ENCODE data around the gene DNAH10.
A peak's percentile ranks its signal among the peaks of the same experiment; 100 is the strongest.
"Not testable (repeated sequence)": the region's sequence is repeated elsewhere in the genome, so short reads cannot be mapped to it uniquely, and the experiment has no call there.

The DNAH10 gene

GRCh38 chr12:123908884-123909725 lies 147.0 kb downstream of the DNAH10 start:
- Mint-ChIP-seq H3K36me3 (no peaks in the 10 kb centered on the region), H3K9me3 (no peaks in the 10 kb centered on the region), H3K27me3 (no peaks in the 10 kb centered on the region), H3K4me1 (peaks cover 11% of the 10 kb centered on the region), H3K27ac (no peak overlapping the region), H3K4me3 (no peak overlapping the region)

GRCh38 chr12:123910057-123910456 lies 148.0 kb downstream of the DNAH10 start:
- Mint-ChIP-seq H3K27ac (no peak overlapping the region), H3K4me3 (no peak overlapping the region), H3K9me3 (no peaks in the 10 kb centered on the region), H3K4me1 (peaks cover 11% of the 10 kb centered on the region), H3K36me3 (no peaks in the 10 kb centered on the region), H3K27me3 (no peaks in the 10 kb centered on the region)

DNA sequence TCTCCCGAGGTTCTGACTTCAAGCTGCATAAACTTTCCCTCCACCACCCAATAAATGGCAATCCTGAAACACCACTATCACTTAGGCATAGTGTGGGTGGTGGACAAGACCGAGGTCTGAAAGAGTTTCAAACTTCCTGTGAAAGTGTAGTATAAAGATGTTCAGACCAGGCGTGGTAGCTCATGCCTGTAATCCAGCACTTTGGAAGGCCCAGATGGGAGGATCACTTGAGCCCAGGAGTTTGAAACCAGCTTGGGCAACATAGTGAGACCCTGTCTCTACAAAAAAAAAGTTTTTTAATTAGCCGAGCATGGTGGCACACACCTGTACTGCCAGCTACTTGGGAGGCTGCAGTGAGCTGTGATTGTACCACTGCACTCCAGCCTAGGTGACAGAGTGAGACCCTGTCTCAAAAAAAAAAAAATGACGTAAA lies 148.7 kb downstream of the DNAH10 start:
- Mint-ChIP-seq H3K27ac (peak overlapping the region; percentile 11), H3K4me3 (no peak overlapping the region), H3K36me3 (no peaks in the 10 kb centered on the region), H3K4me1 (peaks cover 4% of the 10 kb centered on the region), H3K27me3 (no peaks in the 10 kb centered on the region), H3K9me3 (no peaks in the 10 kb centered on the region)

DNA sequence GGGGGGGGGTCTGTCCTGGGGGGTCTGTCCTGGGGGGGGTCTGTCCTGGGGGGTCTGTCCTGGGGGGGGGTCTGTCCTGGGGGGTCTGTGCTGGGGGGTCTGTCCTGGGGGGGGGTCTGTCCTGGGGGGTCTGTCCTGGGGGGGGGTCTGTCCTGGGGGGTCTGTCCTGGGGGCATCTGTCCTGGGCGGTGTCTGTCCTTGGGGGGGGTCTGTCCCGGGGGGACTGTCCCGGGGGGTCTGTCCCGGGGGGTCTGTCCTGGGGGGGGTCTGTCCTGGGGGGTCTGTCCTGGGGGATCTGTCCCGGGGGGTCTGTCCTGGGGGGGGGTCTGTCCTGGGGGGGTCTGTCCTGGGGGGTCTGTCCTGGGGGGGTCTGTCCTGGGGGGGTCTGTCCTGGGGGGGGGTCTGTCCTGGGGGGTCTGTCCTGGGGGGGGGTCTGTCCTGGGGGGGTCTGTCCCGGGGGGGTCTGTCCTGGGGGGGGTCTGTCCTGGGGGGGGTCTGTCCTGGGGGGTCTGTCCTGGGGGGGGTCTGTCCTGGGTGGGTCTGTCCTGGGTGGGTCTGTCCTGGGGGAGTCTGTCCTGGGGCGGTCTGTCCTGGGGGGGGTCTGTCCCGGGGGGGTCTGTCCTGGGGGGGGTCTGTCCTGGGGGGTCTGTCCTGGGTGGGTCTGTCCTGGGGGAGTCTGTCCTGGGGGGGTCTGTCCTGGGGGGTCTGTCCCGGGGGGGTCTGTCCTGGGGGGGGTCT lies 149.7 kb downstream of the DNAH10 start:
- peaks cover 12% of the 10 kb centered on the region for H3K4me1 Mint-ChIP-seq
- not testable (repeated sequence) for H3K36me3 Mint-ChIP-seq, H3K27me3 Mint-ChIP-seq, H3K27ac Mint-ChIP-seq, H3K4me3 Mint-ChIP-seq, H3K9me3 Mint-ChIP-seq

- Mint-ChIP-seq H3K27ac (peak overlapping the region; percentile 17), H3K4me3 (no peak overlapping the region), H3K36me3 (no peaks in the 10 kb centered on the region), H3K9me3 (no peaks in the 10 kb centered on the region), H3K4me1 (peaks cover 15% of the 10 kb centered on the region), H3K27me3 (no peaks in the 10 kb centered on the region)
Measured at GRCh38 chr12:123912415-123913380, 150.6 kb downstream of the DNAH10 start.

DNA sequence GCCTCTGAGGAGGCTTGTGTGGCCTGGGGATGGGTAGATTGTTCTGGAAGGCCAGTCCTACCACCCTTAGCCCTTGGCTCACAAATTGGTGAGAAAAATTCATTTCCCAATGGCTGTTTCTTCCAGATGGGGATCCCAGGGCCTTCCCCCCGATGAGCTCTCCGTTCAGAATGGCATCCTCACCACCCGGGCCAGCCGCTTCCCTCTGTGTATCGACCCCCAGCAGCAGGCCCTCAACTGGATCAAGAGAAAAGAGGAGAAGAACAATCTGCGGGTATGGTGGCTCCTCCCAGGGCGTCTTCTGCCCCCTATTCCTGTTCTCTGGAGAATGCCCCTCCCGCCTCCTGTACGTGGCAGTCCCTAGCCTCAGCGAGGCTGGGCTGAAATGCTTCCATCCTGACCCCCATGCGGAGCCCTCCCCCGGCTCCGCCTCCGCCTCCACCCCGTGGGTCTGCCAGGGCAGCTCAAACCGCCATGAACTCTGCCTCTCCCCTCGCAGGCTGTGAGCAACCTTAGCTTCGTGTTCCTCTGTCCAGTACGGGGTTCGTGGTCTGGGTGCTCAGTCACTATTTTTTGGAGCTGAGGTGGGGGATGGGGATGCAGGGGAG lies 152.7 kb downstream of the DNAH10 start:
- H3K27me3 Mint-ChIP-seq: no peaks in the 10 kb centered on the region
- H3K36me3 Mint-ChIP-seq: no peaks in the 10 kb centered on the region
- no peaks in the 10 kb centered on the region for H3K9me3 Mint-ChIP-seq
- H3K4me3 Mint-ChIP-seq: no peak overlapping the region
- H3K27ac Mint-ChIP-seq: no peak overlapping the region
- peaks cover 15% of the 10 kb centered on the region for H3K4me1 Mint-ChIP-seq

DNA sequence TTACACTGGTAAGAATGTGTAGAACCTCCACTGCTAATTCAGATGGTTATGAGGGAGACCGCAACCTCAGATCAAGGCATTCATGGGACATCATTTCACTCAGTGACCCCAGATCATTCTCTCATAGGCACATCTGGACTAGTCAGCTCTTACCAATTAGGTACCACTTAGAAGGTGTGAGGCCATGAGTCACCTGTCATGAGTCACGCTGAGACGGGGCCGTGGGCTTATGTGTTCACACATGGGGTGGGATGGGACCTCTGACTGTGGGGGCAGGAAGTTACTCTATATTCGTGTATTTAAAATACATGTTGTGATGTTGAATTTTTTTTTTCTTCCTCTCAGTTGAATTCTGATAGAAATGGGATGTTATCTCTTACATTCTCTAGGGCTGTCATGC lies 154.6 kb downstream of the DNAH10 start:
- Mint-ChIP-seq H3K27me3 (no peaks in the 10 kb centered on the region), H3K4me1 (peaks cover 19% of the 10 kb centered on the region), H3K9me3 (no peaks in the 10 kb centered on the region), H3K36me3 (no peaks in the 10 kb centered on the region), H3K4me3 (no peak overlapping the region), H3K27ac (no peak overlapping the region)

DNA sequence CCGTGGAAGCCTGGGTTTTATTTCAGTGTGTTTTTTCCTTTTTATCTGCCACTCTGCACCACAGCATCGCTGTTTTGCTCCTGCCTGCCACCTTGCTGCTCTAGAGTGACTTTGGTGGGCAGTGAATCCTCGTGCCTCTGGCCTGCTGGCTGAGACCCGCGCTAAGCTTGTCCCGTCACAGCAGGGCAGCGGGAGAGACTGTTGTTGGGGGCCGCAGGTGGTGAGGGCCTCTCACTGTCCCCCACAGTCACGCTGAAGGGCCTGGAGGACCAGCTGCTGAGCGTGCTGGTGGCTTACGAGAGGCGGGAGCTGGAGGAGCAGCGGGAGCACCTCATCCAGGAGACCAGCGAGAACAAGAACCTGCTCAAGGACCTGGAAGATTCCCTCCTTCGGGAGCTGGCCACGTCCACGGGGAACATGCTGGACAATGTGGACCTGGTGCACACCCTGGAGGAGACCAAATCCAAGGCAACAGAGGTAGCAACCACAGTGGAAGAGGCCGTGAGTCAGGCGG lies 155.3 kb downstream of the DNAH10 start:
- H3K9me3 Mint-ChIP-seq: no peaks in the 10 kb centered on the region

GRCh38 chr12:123919980-123920360 lies 157.9 kb downstream of the DNAH10 start:
- no peaks in the 10 kb centered on the region for H3K27me3 Mint-ChIP-seq
- no peak overlapping the region for H3K4me3 Mint-ChIP-seq
- no peaks in the 10 kb centered on the region for H3K36me3 Mint-ChIP-seq
- no peaks in the 10 kb centered on the region for H3K9me3 Mint-ChIP-seq
- peaks cover 23% of the 10 kb centered on the region for H3K4me1 Mint-ChIP-seq
- no peak overlapping the region for H3K27ac Mint-ChIP-seq

More for the DNA sequence above, 155.3 kb downstream of the DNAH10 start:
- Mint-ChIP-seq H3K27me3 (no peaks in the 10 kb centered on the region), H3K36me3 (no peaks in the 10 kb centered on the region), H3K27ac (no peak overlapping the region), H3K4me1 (peaks cover 19% of the 10 kb centered on the region), H3K4me3 (no peak overlapping the region)

DNA sequence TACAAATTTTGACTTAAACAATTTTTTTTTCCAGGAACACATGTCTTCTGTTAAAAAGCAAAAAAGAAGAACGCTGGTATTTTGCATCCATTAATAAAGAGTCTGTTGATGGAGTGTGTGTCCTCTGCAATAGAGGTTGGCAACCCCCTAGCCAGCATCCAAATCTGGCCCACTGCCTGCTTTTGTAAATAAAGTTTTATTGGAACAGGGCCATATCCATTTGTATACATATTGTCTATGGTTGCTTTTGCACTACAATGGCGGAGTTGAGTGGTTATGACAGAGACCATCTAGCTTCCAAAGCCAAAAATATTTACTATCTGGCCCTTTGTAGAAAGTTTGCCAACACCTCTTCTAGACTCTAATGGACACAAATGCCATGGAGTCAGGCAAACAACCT lies 160.9 kb downstream of the DNAH10 start:
- H3K9me3 Mint-ChIP-seq: no peaks in the 10 kb centered on the region
- H3K27me3 Mint-ChIP-seq: no peaks in the 10 kb centered on the region
- H3K27ac Mint-ChIP-seq: no peak overlapping the region
- H3K36me3 Mint-ChIP-seq: no peaks in the 10 kb centered on the region
- peaks cover 12% of the 10 kb centered on the region for H3K4me1 Mint-ChIP-seq
- no peak overlapping the region for H3K4me3 Mint-ChIP-seq

DNA sequence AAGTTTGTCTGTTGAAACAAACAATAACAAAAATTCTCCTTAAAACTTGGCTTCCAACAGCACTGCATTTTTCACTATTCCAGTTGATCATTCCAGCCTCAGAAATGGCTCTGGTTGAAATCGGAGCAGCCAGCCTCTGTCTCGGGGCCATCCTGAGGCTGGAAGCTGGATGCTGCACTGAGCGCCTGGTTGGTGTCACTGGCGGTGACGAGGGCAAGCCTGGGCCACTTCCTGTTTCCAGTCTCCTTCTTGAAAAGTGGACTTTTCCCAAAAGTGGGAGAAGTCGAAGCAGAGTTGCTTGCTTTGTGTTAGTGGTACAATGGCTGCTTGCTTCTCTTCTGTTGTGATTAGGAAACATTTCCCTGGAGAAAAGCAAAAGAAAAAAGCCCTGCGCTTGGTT lies 161.8 kb downstream of the DNAH10 start:
- H3K27ac Mint-ChIP-seq: no peak overlapping the region
- H3K27me3 Mint-ChIP-seq: no peaks in the 10 kb centered on the region
- H3K4me1 Mint-ChIP-seq: peaks cover 12% of the 10 kb centered on the region
- no peak overlapping the region for H3K4me3 Mint-ChIP-seq
- H3K36me3 Mint-ChIP-seq: no peaks in the 10 kb centered on the region
- no peaks in the 10 kb centered on the region for H3K9me3 Mint-ChIP-seq

- no peak overlapping the region for H3K27ac Mint-ChIP-seq
- H3K4me1 Mint-ChIP-seq: peaks cover 12% of the 10 kb centered on the region
- H3K36me3 Mint-ChIP-seq: no peaks in the 10 kb centered on the region
- H3K27me3 Mint-ChIP-seq: no peaks in the 10 kb centered on the region
- no peak overlapping the region for H3K4me3 Mint-ChIP-seq
- H3K9me3 Mint-ChIP-seq: no peaks in the 10 kb centered on the region
Measured at GRCh38 chr12:123924539-123924938, 162.4 kb downstream of the DNAH10 start.

DNA sequence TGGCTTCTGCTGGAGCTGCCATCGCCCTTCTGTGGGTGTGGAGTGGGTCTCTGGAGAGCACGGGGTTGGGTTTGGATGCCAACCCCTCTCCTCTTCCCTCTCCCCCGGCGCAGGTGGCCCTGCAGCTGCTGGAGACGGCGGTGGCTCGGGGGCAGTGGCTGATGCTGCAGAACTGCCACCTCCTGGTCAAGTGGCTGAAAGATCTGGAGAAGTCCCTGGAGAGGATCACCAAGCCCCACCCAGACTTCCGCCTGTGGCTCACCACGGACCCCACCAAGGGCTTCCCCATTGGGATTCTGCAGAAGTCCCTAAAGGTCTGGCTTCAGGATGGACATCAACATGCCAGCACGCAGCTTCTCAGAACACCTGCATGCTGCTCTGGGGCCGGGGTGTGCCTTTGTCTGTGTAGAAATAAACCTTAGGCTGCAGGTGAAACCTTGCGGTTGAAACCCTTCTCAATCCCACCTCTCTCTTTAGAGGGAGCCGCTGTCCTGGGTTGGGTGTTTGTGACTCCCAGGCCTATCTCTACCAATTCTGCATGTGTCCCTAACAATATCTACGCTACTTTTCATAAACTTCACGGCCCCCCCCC lies 166.3 kb downstream of the DNAH10 start:
- Mint-ChIP-seq H3K4me3 (no peak overlapping the region), H3K27ac (no peak overlapping the region), H3K4me1 (peaks cover 17% of the 10 kb centered on the region), H3K36me3 (no peaks in the 10 kb centered on the region), H3K9me3 (no peaks in the 10 kb centered on the region), H3K27me3 (no peaks in the 10 kb centered on the region)

GRCh38 chr12:123928897-123929296 lies 166.8 kb downstream of the DNAH10 start:
- Mint-ChIP-seq H3K27me3 (no peaks in the 10 kb centered on the region), H3K4me1 (peaks cover 21% of the 10 kb centered on the region), H3K9me3 (no peaks in the 10 kb centered on the region)

More at GRCh38 chr12:123928897-123929296, 166.8 kb downstream of the DNAH10 start:
- Mint-ChIP-seq H3K27ac (no peak overlapping the region), H3K36me3 (no peaks in the 10 kb centered on the region), H3K4me3 (no peak overlapping the region)

Data from activated naive CD4-positive, alpha-beta T cell treated with anti-CD3 and anti-CD28 coated beads, Interleukin-2, amount 50 U/mL, for 24 hours (primary cell).